PC-3 (cell line): Measurements from ENCODE around the gene MTX2. TPM values are rescaled to one million over a fixed set of nuclear protein-coding genes. Genes with fewer than 3 reads are reported as not detected.

ENCODE experiments used
- ATAC-seq: fragments of 200-7000 bp; cut with Tn5 transposase; 2 replicates; pipeline ENCODE4 v1.9.1; 2020; ENCODE audit warnings: mild to moderate bottlenecking, moderate library complexity
- BruUV-seq: library from RNA; stranded (reverse); fragments of 400-500 nt; replicated peaks from 2 replicates; lab custom pipeline; 2021; lab: Mats Ljungman, UMichigan
- CTCF ChIA-PET: fragments of 300-600 bp; sonication (Branson Sonifier 250); formaldehyde crosslinking; loops from one replicate; lab custom pipeline; 2022; ENCODE audit warnings: antibody characterized with exemption; lab: Charles Lee
- POLR2A ChIA-PET: fragments of 300-600 bp; sonication (Branson Sonifier 250); formaldehyde crosslinking; loops from one replicate; lab custom pipeline; 2022; ENCODE audit warnings: antibody characterized with exemption; ENCODE audit not compliant: unreplicated experiment; lab: Charles Lee
- DNase-seq: peaks from one replicate; pipeline ENCODE4 v3.0.0-alpha.2; 2015
- H2AFZ ChIP-seq: fragments of 300-600 bp; sonication (generic); 2 replicates; pipeline ENCODE4 v1.6.0; 2016; ENCODE audit warnings: antibody characterized with exemption, low read length
- H3F3A ChIP-seq: fragments of 300-600 bp; sonication (generic); one replicate; pipeline ENCODE4 v1.6.0; 2017; ENCODE audit warnings: antibody characterized with exemption, low read length, control low read depth, mild to moderate bottlenecking; ENCODE audit not compliant: unreplicated experiment
- H3K27ac ChIP-seq: fragments of 300-600 bp; sonication (generic); 2 replicates; pipeline ENCODE4 v1.5.1; 2016; ENCODE audit warnings: mild to moderate bottlenecking, low read length
- H3K27me3 ChIP-seq: fragments of 300-600 bp; sonication (generic); 2 replicates; pipeline ENCODE4 v1.6.1; 2016; ENCODE audit warnings: low read length, mixed read lengths
- H3K36me3 ChIP-seq: fragments of 300-600 bp; sonication (generic); 2 replicates; pipeline ENCODE4 v1.6.1; 2016; ENCODE audit warnings: low read depth, mixed run types, low read length, mixed read lengths
- H3K4me1 ChIP-seq: fragments of 300-600 bp; sonication (generic); 2 replicates; pipeline ENCODE4 v1.5.1; 2016; ENCODE audit warnings: low read length; ENCODE audit not compliant: insufficient read depth
- H3K4me2 ChIP-seq: fragments of 300-600 bp; sonication (generic); 2 replicates; pipeline ENCODE4 v1.6.0; 2016; ENCODE audit warnings: low read length
- H3K4me3 ChIP-seq: fragments of 300-600 bp; sonication (generic); 2 replicates; pipeline ENCODE4 v1.5.1; 2016; ENCODE audit warnings: mild to moderate bottlenecking, low read length, mixed read lengths
- H3K79me2 ChIP-seq: fragments of 300-600 bp; sonication (generic); 2 replicates; pipeline ENCODE4 v1.6.1; 2017; ENCODE audit warnings: low read length, mixed read lengths
- H3K9ac ChIP-seq: fragments of 300-600 bp; sonication (generic); 2 replicates; pipeline ENCODE4 v1.6.0; 2016; ENCODE audit warnings: mild to moderate bottlenecking, low read length
- H3K9me2 ChIP-seq: fragments of 300-600 bp; sonication (generic); replicated peaks from 2 replicates; pipeline ENCODE4 v1.6.1; 2016; ENCODE audit warnings: mixed run types, low read length, mixed read lengths
- H3K9me3 ChIP-seq: fragments of 300-600 bp; sonication (generic); 2 replicates; pipeline ENCODE4 v1.6.1; 2016; ENCODE audit warnings: low read length, mixed read lengths
- H4K20me1 ChIP-seq: fragments of 300-600 bp; sonication (generic); 2 replicates; pipeline ENCODE4 v1.6.1; 2016; ENCODE audit warnings: low read length, mixed read lengths
- CTCF ChIP-seq: fragments of 300-600 bp; sonication (generic); conservative IDR thresholded peaks from 2 replicates; pipeline ENCODE4 v1.5.1; 2017; ENCODE audit warnings: antibody characterized with exemption, low read depth, mild to moderate bottlenecking, low read length
- EZH2 ChIP-seq: fragments of 300-600 bp; sonication (generic); IDR thresholded peaks from one replicate; pipeline ENCODE4 v1.6.1; 2017; ENCODE audit warnings: antibody characterized with exemption, mild to moderate bottlenecking, low read length; ENCODE audit not compliant: unreplicated experiment
- EZH2phosphoT487 ChIP-seq: fragments of 300-600 bp; sonication (generic); IDR thresholded peaks from 2 replicates; pipeline ENCODE4 v1.6.1; 2018; ENCODE audit warnings: mild to moderate bottlenecking, antibody characterized with exemption, low read length, borderline replicate concordance
- intact Hi-C: fragments of 100-400 bp; cut with micrococcal nuclease; formaldehyde crosslinking; loops from 2 replicates; pipeline ENCODE4 v1.9.0; 2023
- total RNA-seq: library from RNA; depleted of rRNA; stranded (reverse); fragments of >200 nt; gene quantifications from 2 replicates; pipeline ENCODE4 v1.2.3, GENCODE V29; 2014

Gene MTX2
- total RNA-seq, 1 experiment from 2014 or later, result 54.5 TPM

GRCh38 chr2:176239031-176239430 lies 30.2 kb upstream of the MTX2 start:
- no peaks in the 10 kb centered on the region for H3K79me2 ChIP-seq
- H3K4me3 ChIP-seq, result no peak overlapping the region
- no peak for TF ChIP-seq EZH2
- no peak for TF ChIP-seq EZH2phosphoT487
- no peak for TF ChIP-seq CTCF
- BruUV-seq, result no TSS peak
- H3K27me3 ChIP-seq, result no peaks in the 10 kb centered on the region
- ChIA-PET CTCF (no interaction called here), POLR2A (no interaction called here)
- H3K4me2 ChIP-seq, result no peak overlapping the region
- no peaks in the 10 kb centered on the region for H3K9me3 ChIP-seq
- no peaks in the 10 kb centered on the region for H3K36me3 ChIP-seq
- no peaks in the 10 kb centered on the region for H3F3A ChIP-seq
- H2AFZ ChIP-seq, result no peak overlapping the region
- no peaks in the 10 kb centered on the region for H3K4me1 ChIP-seq
- DNase-seq (no peak), ATAC-seq (no peak)
- intact Hi-C loops, result no loop called here
- H3K9me2 ChIP-seq, result no peaks in the 10 kb centered on the region
- H3K27ac ChIP-seq, result no peak overlapping the region
- H3K9ac ChIP-seq, result no peak overlapping the region
- H4K20me1 ChIP-seq, result no peaks in the 10 kb centered on the region

DNA sequence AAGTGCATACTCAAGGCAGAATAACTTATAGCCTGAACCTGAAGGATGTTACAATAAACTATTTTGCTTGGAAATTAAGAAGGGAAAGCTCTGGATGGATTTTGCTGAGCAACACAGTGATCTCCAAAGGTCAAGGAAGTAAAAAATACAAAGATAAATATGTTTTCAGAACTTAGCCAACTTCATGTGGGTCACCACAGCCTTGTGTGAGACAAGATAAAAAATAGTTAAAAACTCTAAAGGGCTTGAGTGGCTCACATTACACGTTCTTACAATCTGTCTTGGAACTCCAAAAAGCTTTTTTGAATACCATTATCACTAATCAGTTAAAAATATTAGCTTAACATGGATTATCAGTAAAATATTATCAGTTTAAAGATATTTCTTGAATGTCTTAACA lies 28.9 kb upstream of the MTX2 start:
- Histone ChIP-seq H3K27me3 (0 out of 2 replicates have a peak, but pooled peaks cover 3% of the 10 kb centered on the region), H3K36me3 (no peaks in the 10 kb centered on the region), H2AFZ (no peak overlapping the region), H3K9ac (no peak overlapping the region), H3K9me3 (no peaks in the 10 kb centered on the region), H3K4me2 (no peak overlapping the region), H4K20me1 (no peaks in the 10 kb centered on the region), H3K4me3 (no peak overlapping the region), H3K27ac (no peak overlapping the region), H3K79me2 (no peaks in the 10 kb centered on the region), H3K9me2 (no peaks in the 10 kb centered on the region), H3F3A (no peaks in the 10 kb centered on the region), H3K4me1 (no peaks in the 10 kb centered on the region)
- no peak for ATAC-seq
- ChIA-PET CTCF (no interaction called here), POLR2A (no interaction called here)
- no peak for TF ChIP-seq EZH2phosphoT487
- no peak for TF ChIP-seq CTCF
- TF ChIP-seq EZH2, result no peak
- BruUV-seq, result no TSS peak
- intact Hi-C loops, result no loop called here
- no peak for DNase-seq

- Histone ChIP-seq H4K20me1 (no peaks in the 10 kb centered on the region), H3K4me2 (no peak overlapping the region), H3K27me3 (peaks cover 10% of the 10 kb centered on the region; the same call in 1 of the 2 replicates), H3F3A (no peaks in the 10 kb centered on the region), H3K9ac (no peak overlapping the region), H3K4me1 (no peaks in the 10 kb centered on the region), H3K9me2 (no peaks in the 10 kb centered on the region), H3K27ac (no peak overlapping the region), H2AFZ (no peak overlapping the region), H3K4me3 (no peak overlapping the region), H3K36me3 (no peaks in the 10 kb centered on the region), H3K79me2 (no peaks in the 10 kb centered on the region), H3K9me3 (no peaks in the 10 kb centered on the region)
- CTCF ChIA-PET, result no interaction called here
- DNase-seq (no peak), ATAC-seq (no peak)
- intact Hi-C loops, result no loop called here
- TF ChIP-seq EZH2phosphoT487, result no peak
- POLR2A ChIA-PET, result interaction anchor here (0.6 kb wide), 1 partner anchor 1362 kb away, joined by 4 read pairs; no protein-coding TSS in a partner anchor
- BruUV-seq, result no TSS peak
Measured at GRCh38 chr2:176242276-176242675, 27.0 kb upstream of the MTX2 start.
